ENCODE data around the gene ANKRD28.

DNA sequence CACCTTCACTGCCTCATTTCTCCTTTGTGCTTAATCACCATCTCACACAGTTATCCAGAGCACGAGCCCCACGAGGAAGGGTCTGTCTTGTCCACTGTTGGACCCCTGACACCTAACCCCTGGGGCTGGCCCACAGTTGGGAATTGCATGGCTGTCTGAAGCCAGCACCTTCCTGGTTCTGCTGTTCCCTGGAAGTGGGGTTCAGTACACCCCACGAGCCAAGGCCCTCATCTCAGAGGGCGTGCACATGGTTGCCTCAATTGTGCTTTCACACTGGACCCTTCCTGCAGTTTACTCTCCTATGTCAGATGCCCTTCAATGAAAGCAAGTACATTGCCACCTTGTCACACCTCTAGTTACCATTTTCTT, 165.6 kb downstream of the ANKRD28 start:
- TF ChIP-seq POLR2A (IDR thresholded peaks at IDR 0.05) (no peak), CTCF (IDR thresholded peaks at IDR 0.05) (no peak)

All from sigmoid colon (tissue), 3 donors.